ENCODE measurements around the gene COPZ2.
"Not testable (repeated sequence)": the region's sequence is repeated elsewhere in the genome, so short reads cannot be mapped to it uniquely, and the experiment has no call there.

Gene COPZ2, protein sequence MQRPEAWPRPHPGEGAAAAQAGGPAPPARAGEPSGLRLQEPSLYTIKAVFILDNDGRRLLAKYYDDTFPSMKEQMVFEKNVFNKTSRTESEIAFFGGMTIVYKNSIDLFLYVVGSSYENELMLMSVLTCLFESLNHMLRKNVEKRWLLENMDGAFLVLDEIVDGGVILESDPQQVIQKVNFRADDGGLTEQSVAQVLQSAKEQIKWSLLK

DNA sequence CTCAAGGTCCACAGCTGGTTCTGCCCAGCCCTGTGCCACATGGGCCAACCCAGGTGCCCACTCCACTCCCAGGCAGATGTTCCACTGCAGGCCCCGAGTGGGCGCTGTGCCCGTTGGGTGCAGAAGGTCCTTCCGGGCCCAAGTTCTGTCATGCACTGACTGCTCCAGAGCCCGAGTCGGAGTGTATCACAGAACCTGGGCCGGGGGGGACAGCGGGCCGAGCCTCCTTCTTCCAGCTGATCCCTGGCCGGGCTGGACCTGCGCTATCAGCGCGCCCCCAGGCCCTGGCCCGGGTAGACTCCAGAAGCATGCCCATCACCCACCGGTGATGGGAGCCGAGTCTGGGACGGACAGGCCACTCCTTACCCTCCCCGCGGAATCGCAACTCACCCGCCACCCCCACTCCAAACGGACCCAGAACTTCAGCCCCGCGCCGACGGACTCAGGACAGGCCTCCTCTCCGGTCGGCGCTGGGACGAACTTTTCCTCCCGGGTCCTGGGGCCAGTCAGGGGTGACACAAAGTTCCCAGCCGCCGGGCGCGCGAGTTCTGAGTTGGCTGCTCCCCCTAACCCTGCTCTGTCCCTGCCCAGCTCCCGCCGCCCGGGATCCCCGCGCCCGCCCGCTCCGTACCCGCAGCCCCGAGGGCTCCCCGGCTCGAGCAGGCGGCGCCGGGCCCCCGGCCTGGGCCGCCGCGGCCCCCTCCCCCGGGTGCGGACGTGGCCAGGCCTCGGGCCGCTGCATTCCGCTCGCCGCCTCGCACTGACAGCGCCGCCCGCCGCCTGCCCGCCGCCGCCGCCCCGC lies at the start of gene COPZ2:
TSS of gene COPZ2 (minus strand) at position 762 of the 802 bp plus-strand sequence. CDS start at position 742, 20 bp downstream.
- TF ChIP-seq POLR2A (IDR thresholded peaks at IDR 0.05; ENCODE audit: low read length) (peak; percentile 25), GATA1 (IDR thresholded peaks at IDR 0.05; ENCODE audit: low read depth, low read length) (no peak)
- peak; percentile 44 to 55 for DNase-seq

DNA sequence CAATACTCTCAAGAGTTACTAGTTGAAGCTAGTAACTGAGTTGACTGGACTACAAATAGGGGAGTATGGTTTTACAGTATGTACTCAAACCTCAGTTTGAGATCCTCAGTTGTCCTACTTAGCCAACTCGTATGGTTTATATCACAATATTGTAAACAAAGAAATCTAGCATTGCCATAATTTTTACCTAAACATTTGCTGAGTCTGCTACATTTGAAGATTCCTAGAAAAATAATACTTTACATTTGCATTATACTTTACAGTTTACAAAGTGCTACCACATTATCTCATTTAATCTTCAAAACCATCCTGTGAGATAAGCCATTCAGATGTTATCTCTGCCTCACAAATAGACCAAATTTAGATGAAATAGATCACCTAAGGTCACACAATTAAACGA lies 47.3 kb upstream of the COPZ2 start:
- no peak for DNase-seq
- TF ChIP-seq GATA1 (IDR thresholded peaks at IDR 0.05; ENCODE audit: low read depth, low read length) (no peak), POLR2A (IDR thresholded peaks at IDR 0.05; ENCODE audit: low read length) (no peak)

DNA sequence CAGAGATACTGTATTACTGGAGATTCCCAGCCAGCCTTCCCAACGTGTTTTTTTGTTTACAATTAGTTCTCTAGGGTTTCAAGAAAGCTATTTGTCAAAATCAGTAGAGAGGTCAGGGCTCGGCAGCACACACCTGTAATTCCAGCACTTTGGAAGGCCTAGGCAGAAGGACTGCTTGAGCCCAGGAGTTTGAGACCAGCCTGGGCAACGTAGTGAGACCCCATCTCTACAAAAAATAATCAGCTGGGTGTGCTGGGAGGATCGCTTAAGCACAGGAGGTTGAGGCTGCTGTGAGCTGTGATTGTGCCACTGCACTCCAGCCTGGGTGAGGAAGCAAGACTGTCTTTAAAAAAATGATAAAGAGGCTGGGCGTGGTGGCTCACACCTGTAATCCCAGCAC lies 44.3 kb upstream of the COPZ2 start:
- no peak for TF ChIP-seq POLR2A (IDR thresholded peaks at IDR 0.05; ENCODE audit: low read length)
- TF ChIP-seq GATA1 (IDR thresholded peaks at IDR 0.05; ENCODE audit: low read depth, low read length): no peak
- no peak for DNase-seq

DNA sequence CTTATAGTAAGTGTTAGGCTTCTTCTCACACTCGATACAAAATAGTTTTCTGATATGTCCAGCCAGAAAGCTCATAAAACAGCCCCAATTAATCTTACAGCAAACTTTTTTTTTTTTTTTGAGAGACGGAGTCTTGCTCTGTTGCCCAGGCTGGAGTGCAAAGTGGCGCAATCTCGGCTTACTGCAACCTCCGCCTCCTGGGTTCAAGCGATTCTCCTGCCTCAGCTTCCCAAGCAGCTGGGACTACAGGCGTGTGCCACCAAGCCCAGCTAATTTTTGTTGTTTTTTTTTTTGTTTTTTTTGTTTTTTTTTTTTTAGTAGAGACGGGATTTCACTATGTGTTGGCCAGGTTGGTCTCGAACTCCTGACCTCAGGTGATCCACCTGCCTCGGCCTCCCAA lies 39.6 kb upstream of the COPZ2 start:
- not testable (repeated sequence) for DNase-seq

DNA sequence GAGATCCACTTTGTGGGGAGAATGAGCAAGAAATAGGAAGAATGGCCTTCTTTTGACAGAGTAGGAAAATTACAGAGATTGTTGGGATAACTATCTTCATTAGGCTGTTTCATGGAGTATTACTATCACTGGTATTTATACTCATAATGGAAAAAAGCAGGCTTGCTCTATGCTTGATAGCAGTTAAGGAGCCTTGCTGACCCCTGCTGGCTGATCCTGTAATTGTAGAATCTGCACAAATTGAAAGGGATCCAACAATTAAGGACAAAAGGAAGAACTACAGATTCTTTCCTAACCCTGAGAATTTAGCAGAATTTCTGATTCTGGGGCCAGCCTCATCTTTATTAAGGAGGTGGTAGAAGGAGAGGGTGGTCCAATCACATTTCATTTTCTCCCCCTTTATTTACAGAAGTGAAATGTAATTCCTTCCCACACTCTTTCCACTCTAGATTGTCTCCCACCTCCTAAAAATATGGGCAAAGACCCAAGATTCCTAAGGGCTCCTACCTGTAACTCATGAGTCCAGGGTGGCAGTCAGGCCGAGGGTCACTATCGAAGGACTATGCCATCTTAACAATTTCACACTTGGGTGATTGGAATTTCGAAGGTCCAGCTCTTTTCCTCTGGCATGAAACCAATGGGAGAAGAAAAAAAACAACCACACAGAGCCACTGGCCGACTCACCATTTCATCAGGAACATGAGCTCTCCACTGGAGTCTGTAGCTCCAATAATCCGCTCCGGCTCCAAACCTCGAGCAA lies 36.9 kb upstream of the COPZ2 start:
- peak; percentile 74 to 88 for DNase-seq
- TF ChIP-seq POLR2A (IDR thresholded peaks at IDR 0.05; ENCODE audit: low read length) (no peak), GATA1 (IDR thresholded peaks at IDR 0.05; ENCODE audit: low read depth, low read length) (no peak)

DNA sequence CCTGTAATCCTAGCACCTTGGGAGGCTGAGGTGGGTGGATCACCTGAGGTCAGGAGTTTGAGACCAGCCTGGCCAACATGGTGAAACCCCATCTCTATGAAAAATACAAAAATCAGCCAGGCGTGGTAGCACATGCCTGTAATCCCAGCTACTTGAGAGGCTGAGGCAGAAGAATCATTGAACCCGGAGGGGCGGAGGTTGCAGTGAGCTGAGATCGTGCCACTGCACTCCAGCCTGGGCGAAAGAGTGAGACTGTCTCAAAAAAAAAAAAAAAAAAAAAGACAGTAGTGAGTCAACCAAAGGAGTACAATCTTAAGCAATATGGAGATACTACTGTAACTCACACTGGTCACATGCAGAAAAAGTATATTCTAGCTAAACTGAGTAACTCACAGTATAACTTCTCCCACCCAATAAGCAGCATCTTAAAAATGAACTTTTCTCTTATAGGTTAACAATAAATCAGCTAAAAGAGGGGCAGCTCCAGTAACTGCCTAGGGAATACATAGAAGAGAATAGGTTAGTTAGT lies 36.0 kb upstream of the COPZ2 start:
- DNase-seq: not testable (repeated sequence)

DNA sequence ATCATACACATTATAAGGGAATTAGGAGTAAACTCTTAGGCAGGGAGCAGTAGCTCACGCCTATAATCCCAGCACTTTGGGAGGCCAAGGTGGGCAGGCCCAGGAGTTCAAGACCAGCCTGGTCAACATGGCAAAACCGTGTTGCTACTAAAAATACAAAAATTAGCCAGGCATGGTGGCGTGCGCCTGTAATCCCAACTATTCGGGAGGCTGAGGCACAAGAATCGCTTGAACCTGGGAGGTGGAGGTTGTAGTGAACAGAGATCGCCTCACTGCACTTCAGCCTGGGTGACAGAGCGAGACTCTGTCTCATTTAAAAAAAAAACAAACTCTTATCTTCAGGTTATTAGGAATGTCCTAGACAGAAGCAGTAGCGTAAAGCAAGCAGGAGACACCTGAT lies 35.2 kb upstream of the COPZ2 start:
- DNase-seq: not testable (repeated sequence)

DNA sequence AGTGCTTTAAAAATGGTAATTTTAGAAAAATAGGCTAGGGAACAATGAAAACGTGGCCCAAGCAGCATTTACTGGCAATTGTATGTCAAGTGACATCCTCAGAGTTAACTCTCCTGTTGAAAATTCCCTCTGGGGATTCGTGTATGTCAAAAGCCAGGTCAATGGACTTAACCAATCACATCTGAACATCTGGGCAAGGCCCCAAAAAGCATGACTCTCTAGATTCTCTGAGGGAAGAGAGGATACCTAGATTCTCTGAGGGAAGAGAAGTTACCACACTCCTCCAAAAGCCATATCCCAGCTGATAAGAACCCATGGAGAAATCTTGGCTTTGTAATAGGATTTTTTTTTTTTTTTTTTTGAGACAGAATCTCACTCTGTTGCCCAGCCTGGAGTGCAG lies 34.1 kb upstream of the COPZ2 start:
- no peak for DNase-seq
- no peak for TF ChIP-seq POLR2A (IDR thresholded peaks at IDR 0.05; ENCODE audit: low read length)

DNA sequence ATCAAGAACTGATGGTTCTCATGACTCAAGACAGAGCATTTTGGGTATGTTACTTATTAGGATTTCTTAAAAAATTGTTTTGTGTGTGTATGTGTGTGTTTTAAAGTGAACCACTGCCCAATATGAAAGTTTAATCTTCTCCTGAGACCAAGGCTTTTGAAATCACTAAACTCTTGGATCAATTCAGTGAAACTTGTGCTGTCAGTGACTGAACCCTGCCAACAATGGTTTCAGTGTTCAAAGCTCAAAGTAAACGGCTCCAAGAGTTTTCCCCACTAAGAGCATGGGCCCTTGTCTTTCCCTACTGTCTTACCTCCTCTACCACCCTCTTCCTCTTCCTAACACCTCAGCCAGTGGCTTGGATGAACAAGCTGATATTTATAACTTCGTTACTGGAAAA lies 32.6 kb upstream of the COPZ2 start:
- DNase-seq: no peak
- TF ChIP-seq GATA1 (IDR thresholded peaks at IDR 0.05; ENCODE audit: low read depth, low read length): no peak
- no peak for TF ChIP-seq POLR2A (IDR thresholded peaks at IDR 0.05; ENCODE audit: low read length)

DNA sequence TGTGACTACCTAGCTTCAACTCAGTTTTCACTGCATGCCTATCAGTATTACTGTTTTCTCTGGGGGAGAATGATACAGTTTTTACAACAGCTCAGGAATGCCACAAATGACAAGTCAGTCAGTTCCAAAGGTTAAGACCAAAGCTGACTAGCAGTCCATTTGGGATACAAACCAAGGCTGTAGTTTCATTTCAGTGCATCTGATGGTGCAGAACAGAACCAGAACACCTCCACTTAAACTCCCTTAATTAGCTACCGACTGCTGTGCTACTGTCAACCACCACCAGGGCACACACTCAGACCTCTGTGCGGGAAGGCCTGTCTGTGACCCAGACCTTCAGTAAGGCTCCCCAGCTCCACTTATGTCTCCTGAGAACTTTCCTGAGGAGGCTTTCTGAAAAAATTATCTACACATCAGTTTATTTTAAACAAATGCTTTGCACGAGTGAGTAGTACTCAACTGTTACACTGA lies 30.9 kb upstream of the COPZ2 start:
- TF ChIP-seq GATA1 (IDR thresholded peaks at IDR 0.05; ENCODE audit: low read depth, low read length): no peak
- TF ChIP-seq POLR2A (IDR thresholded peaks at IDR 0.05; ENCODE audit: low read length): no peak
- DNase-seq: peak; percentile 24 to 37

DNA sequence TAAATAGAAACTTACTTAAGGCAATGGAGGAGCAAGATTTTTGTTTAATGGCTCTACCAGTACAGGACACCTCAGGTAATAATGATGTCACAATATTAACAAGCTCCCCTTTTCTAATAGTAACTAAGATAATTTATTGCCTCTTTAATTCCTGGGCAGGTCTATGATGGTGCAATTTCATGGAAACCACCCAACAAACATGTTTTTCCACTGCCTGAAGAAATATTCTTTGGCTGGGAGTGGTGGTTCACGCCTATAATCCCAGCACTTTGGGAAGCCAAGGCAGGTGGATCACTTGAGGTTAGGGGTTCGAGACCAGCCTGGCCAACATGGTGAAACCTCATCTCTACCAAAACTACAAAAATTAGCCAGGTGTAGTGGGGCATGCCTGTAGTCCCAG lies 30.2 kb upstream of the COPZ2 start:
- DNase-seq: not testable (repeated sequence)

DNA sequence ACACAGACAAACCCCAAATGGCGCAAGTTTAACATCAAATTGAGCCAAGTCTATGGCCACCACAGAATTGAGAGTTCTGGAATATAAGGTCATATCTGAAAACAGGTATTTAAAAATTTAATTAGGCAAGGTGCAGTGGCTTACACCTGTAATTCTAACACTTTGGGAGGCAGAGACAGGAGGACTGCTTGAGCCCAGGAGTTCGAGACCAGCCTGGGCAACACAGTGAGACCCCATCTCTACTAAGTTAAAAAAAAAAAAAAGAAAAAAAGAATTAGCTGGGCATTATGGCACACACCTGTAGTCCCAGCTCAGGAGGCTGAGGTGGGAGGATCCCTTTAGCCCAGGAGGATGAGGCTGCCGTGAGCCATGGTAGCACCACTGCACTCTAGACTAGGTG lies 29.6 kb upstream of the COPZ2 start:
- TF ChIP-seq POLR2A (IDR thresholded peaks at IDR 0.05; ENCODE audit: low read length) (no peak), GATA1 (IDR thresholded peaks at IDR 0.05; ENCODE audit: low read depth, low read length) (no peak)
- DNase-seq: no peak

DNA sequence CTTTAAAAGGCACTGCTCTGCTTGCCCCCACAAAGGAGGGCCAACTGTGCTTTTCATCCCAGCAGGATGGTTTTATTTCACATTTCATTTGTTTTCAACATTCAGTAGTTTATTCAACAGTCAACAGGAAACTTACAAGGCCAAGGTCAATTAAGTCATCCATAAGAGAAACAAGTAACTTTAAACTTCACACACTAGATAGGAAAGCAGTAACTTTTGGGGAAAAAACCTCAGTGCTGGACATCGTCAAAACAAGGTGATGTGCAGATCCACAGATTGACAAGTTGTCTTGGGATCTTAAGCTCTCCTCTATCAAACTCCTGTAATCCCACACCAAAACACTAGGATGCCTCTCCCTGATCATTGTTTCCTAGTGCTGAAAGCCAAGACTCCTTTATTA lies 29.1 kb upstream of the COPZ2 start:
- no peak for TF ChIP-seq POLR2A (IDR thresholded peaks at IDR 0.05; ENCODE audit: low read length)
- TF ChIP-seq GATA1 (IDR thresholded peaks at IDR 0.05; ENCODE audit: low read depth, low read length): no peak
- DNase-seq: no peak

DNA sequence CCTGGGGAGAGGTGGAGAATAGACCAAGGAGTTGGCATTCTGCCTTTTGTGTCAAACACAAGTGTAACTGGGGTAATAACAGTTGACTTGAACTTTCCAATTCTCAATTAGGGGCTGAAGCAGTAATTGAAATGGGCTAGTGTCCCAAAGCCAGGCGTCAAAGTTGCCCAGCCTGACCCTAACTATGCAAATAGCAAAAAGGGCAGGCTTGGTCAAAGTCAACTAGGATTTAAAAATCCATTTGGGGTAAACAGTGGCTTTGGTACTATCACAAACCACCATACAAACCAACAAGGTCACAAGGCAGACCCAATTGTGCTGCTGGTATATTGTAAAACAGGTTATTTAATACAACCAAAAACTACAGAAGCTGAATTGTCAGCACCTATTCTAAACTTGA lies 28.6 kb upstream of the COPZ2 start:
- no peak for TF ChIP-seq POLR2A (IDR thresholded peaks at IDR 0.05; ENCODE audit: low read length)
- no peak for DNase-seq

DNA sequence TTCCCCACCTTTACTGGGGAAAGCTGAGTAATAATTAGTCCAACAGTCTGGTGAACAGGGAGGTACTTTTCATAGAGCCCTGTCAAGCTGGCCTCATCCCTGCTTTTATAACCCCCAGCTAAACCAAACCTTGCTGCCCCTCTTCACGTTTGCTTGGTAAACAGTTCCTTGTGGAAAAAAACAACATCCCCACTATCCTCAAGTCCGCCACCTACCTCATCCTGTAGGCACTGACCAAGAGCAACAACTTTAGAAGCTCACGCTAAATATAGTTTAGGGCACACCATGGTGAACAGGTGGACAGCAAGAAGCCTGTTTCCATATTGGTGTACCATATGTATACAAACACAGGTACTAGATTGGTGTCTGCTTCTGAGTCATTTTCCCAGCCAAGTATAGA lies 27.0 kb upstream of the COPZ2 start:
- DNase-seq: no peak
- TF ChIP-seq POLR2A (IDR thresholded peaks at IDR 0.05; ENCODE audit: low read length) (no peak), GATA1 (IDR thresholded peaks at IDR 0.05; ENCODE audit: low read depth, low read length) (no peak)

Measured in erythroblast (primary cell).